ENCODE results near the gene INTS1.
A peak's percentile ranks its signal among the peaks of the same experiment; 100 is the strongest.

INTS1 gene

DNA sequence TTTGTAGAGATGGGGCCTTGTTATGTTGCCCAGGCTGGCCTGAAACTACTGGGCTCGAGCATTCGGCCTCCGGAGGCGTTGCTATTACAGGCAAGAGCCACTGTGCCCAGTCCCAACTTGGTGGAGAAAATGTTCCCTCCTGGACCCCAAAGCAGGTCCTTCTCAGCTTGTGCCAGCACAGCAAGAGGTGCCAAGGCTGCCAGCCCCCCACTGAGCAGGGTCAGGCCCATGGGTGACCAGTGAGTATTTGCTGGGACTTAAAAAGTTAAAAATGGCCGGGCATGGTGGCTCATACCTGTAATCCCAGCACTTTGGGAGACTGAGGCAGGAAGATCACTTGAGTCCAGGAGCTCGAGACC, 30.9 kb upstream of the INTS1 start:
- 76 to 77% methylated on average over 6 of the region's 6 CpGs for WGBS, 2 experiments (ENCODE audit: insufficient coverage in 2 of 2)
- H3K27ac ChIP-seq (ENCODE audit: low read depth, low read length, severe bottlenecking) = no peak overlapping the region
- H3K4me3 ChIP-seq (ENCODE audit: extremely low read depth, insufficient read depth, low read length, poor library complexity, severe bottlenecking) = no peak overlapping the region
- peaks cover 71% of the 10 kb centered on the region for H3K4me1 ChIP-seq (ENCODE audit: control insufficient read depth, insufficient read depth, low read length, poor library complexity, severe bottlenecking)
- H3K36me3 ChIP-seq (ENCODE audit: control insufficient read depth, insufficient read depth, low read length) = peaks cover 17% of the 10 kb centered on the region
- no peaks in the 10 kb centered on the region for H3K9me3 ChIP-seq (ENCODE audit: control insufficient read depth, low read length)

DNA sequence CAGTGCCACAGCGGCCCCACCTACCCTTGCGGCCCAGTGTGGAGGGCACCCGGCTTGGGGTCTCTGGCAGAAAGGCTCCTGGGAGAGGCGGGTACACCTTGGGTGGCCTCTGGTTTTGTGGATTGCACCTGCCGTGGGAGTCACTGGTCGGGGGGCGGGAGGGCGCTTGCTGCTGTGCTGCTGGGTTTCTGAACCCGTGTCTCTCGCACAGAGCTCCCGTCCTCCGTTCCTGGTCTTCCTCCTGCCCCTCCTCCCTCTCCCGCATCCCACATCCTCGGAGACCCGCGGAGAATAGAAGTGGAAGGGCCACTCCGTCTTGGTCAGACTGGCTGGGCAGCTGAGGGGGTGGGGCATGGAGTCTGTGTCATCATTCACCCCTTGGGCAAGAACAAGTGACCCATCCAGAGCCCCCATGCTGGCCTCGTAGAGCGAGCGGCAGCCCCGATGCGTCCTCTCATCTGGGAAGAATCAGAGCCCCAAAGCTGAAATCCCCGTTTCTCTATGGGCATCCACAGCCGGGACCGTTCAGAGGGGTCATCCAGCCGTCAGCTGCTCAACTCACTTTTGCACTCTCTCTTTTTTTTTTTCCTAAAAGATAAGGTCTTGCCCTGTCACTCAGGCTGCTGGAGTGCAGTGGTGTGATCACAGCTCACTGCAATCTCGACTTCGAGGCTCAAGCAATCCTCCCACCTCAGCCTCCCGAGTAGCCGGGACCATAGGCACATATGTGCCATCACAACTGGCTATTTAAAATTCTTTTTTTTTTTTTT, 30.3 kb upstream of the INTS1 start:
- WGBS, 2 experiments (ENCODE audit: insufficient coverage in 2 of 2) = 88 to 90% methylated on average over 24 to 26 of the region's 30 CpGs
- Histone ChIP-seq H3K27ac (ENCODE audit: low read depth, low read length, severe bottlenecking) (peak overlapping the region; percentile 71), H3K4me3 (ENCODE audit: extremely low read depth, insufficient read depth, low read length, poor library complexity, severe bottlenecking) (no peak overlapping the region), H3K9me3 (ENCODE audit: control insufficient read depth, low read length) (no peaks in the 10 kb centered on the region), H3K4me1 (ENCODE audit: control insufficient read depth, insufficient read depth, low read length, poor library complexity, severe bottlenecking) (peaks cover 71% of the 10 kb centered on the region), H3K36me3 (ENCODE audit: control insufficient read depth, insufficient read depth, low read length) (peaks cover 15% of the 10 kb centered on the region)

DNA sequence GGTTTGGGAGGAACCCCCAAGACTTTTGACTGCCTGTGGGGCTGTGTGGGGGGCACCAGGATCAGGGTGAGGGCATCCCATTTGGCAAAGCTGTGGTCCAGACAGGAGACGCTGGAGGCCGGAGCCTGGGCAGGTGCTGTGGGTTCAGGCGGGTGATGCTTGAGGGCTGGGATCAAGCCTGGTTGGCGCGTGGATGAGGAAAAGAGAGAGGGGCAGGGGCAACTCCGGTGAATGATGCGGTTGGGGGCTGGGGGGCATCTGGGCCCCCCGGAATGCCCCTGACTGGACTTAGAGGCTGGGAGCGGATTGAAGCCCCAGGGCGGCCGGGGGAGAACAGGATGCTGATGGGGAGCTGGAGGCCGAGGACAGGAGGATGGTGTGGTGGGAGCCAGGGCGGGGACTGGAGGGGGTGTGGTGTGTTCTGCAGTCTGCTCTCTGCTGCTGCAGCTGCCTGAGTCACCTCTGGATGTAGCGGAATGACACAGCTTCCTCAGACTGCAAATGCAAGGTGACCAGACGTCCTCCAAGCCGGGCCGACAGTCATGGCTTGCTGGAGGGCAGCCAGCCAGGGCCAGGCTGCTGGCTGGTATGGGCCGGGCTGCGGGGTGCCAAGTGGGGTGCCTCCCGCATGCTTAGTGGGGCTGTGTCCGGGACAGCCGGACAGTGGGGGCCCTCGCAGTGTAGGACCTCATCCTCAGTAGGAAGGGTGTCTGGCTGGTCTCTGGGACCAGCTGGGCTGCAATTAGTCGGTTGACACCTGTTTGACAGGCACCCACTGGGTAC, 29.5 kb upstream of the INTS1 start:
- H3K36me3 ChIP-seq (ENCODE audit: control insufficient read depth, insufficient read depth, low read length) = peaks cover 7% of the 10 kb centered on the region
- peak overlapping the region; percentile 89 for H3K27ac ChIP-seq (ENCODE audit: low read depth, low read length, severe bottlenecking)
- H3K4me1 ChIP-seq (ENCODE audit: control insufficient read depth, insufficient read depth, low read length, poor library complexity, severe bottlenecking) = peaks cover 69% of the 10 kb centered on the region
- H3K4me3 ChIP-seq (ENCODE audit: extremely low read depth, insufficient read depth, low read length, poor library complexity, severe bottlenecking) = no peak overlapping the region
- H3K9me3 ChIP-seq (ENCODE audit: control insufficient read depth, low read length) = no peaks in the 10 kb centered on the region
- 79 to 84% methylated on average over 16 to 21 of the region's 24 CpGs for WGBS, 2 experiments (ENCODE audit: insufficient coverage in 2 of 2)

DNA sequence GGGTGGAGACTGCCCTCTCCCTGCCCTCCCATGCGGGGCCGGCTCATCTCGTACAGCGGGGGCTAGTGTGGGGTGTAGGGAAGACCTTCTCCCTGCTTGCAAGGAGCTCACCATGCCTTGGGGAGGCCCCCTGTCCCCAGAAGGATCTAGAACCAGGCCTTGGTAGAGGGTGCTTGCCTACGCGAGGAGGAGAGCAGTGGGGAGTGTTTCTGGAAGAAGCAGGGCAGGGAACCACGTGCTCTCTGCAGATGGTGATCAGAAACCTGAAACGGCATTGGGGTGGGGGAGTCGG, 29.0 kb upstream of the INTS1 start:
- Histone ChIP-seq H3K4me3 (ENCODE audit: extremely low read depth, insufficient read depth, low read length, poor library complexity, severe bottlenecking) (no peak overlapping the region), H3K27ac (ENCODE audit: low read depth, low read length, severe bottlenecking) (peak overlapping the region; percentile 89)

DNA sequence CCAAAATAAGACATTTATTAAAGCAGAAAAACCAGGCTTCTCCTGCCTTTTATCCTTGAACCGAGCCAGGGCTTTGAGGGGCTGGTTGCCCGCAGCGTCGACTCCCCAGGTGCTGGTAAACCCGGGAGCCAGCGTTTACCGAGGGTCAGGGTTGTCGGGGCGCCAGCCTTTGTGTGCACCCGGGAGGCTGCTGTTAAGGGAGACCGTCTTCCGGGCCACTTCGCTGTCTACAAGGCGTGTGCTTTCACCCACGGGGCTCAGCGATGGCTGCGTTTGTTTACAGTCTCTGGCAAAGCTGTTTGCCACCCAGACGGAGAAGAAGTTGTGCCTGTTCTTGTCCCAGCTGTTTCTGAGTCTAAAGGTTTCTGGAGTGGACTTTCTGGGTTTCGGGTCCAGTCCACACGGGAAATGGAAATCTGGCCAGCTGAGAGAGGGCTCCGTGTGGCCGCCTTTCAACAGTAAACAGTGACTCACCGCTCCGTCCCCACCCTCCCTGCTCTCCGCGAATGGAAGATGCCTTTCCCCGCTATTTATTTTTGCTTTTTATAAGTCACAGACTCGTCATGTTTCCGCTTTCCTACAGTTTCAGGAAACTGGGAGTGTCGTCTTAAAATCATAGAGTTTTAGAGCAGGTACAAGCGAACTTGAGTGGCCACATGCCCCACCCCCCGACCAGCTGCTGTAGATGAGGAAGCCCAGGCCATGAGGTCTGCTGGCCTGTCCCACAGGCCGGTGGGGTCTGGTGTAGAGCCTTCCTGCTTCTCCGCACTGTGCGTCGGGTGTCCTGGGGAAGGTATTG, 28.5 kb upstream of the INTS1 start:
- Histone ChIP-seq H3K27ac (ENCODE audit: low read depth, low read length, severe bottlenecking) (peak overlapping the region; percentile 89), H3K4me1 (ENCODE audit: control insufficient read depth, insufficient read depth, low read length, poor library complexity, severe bottlenecking) (peaks cover 58% of the 10 kb centered on the region), H3K9me3 (ENCODE audit: control insufficient read depth, low read length) (no peaks in the 10 kb centered on the region), H3K36me3 (ENCODE audit: control insufficient read depth, insufficient read depth, low read length) (peaks cover 7% of the 10 kb centered on the region), H3K4me3 (ENCODE audit: extremely low read depth, insufficient read depth, low read length, poor library complexity, severe bottlenecking) (peak overlapping the region; percentile 49)
- 47% methylated on average over 31 to 35 of the region's 36 CpGs for WGBS, 2 experiments (ENCODE audit: insufficient coverage in 2 of 2)

More for the DNA sequence above, 29.0 kb upstream of the INTS1 start:
- Histone ChIP-seq H3K9me3 (ENCODE audit: control insufficient read depth, low read length) (no peaks in the 10 kb centered on the region), H3K4me1 (ENCODE audit: control insufficient read depth, insufficient read depth, low read length, poor library complexity, severe bottlenecking) (peaks cover 64% of the 10 kb centered on the region), H3K36me3 (ENCODE audit: control insufficient read depth, insufficient read depth, low read length) (peaks cover 7% of the 10 kb centered on the region)
- 67 to 80% methylated on average over 1 to 5 of the region's 9 CpGs for WGBS, 2 experiments (ENCODE audit: insufficient coverage in 2 of 2)

DNA sequence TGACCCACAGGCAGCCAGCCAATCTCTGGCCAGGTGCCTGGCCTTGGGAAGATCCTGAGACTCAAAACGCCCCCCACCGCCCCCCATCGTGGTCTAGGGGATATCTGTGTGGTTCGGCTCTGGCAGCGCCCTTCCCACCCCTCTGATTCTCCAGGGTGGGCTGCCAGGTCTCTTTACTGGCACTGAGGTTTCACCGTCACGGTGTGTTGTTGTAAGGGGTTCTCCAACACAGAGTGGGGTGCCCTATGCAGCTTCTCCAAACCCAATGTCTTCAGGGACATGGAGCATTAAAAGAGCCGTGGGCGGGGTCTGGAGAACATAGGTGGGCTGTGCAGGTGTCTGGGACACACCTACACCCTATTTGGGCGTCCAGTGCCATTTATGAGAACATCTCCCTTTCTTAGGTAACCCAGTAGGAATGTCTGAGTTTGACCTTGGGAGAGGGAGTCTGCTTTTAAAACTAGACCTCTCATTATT, 27.8 kb upstream of the INTS1 start:
- H3K4me1 ChIP-seq (ENCODE audit: control insufficient read depth, insufficient read depth, low read length, poor library complexity, severe bottlenecking) = peaks cover 55% of the 10 kb centered on the region
- 67% methylated on average over 6 of the region's 10 CpGs; no CpG with 5 or more reads in 1 of the 2 experiments for WGBS, 2 experiments (ENCODE audit: insufficient coverage in 2 of 2)
- H3K4me3 ChIP-seq (ENCODE audit: extremely low read depth, insufficient read depth, low read length, poor library complexity, severe bottlenecking) = peak overlapping the region; percentile 49
- no peaks in the 10 kb centered on the region for H3K9me3 ChIP-seq (ENCODE audit: control insufficient read depth, low read length)
- H3K36me3 ChIP-seq (ENCODE audit: control insufficient read depth, insufficient read depth, low read length) = peaks cover 7% of the 10 kb centered on the region
- H3K27ac ChIP-seq (ENCODE audit: low read depth, low read length, severe bottlenecking) = peak overlapping the region; percentile 89

DNA sequence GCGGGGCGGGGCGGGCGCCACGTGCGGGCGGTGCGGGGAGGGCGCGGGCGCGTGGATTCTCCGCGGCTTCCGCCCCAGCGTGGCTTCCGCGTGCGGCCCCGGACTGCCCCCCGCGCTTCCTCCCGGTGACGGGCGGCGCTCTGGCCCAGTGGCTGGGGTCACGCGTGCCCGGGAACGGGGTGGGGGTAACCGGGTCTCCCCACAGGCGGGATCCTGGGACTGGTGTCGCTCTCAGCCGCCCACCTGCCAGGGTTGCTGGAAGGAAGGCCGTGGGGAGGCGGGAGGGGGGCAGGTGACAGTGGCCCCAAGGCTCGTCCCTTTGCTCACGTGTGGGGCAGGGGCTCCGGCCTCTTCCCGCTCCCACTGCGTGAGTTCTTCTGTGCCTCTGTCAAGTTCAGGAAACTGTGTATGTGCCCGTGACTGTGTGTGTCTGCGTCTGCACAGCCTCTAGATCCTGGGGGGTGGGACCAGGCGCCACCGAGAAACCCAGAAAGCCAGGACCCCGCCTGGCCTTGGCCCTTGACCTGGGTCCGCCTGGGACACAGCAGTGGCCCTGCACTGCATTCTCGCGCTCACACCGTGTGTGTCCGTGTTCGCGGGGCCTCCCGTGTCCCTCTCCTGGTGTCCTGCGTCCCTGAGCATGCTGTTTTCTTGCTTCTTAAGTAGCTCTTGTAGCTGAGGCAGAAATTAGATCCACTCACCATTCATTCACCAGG, 27.2 kb upstream of the INTS1 start:
- peak overlapping the region; percentile 89 for H3K27ac ChIP-seq (ENCODE audit: low read depth, low read length, severe bottlenecking)

DNA sequence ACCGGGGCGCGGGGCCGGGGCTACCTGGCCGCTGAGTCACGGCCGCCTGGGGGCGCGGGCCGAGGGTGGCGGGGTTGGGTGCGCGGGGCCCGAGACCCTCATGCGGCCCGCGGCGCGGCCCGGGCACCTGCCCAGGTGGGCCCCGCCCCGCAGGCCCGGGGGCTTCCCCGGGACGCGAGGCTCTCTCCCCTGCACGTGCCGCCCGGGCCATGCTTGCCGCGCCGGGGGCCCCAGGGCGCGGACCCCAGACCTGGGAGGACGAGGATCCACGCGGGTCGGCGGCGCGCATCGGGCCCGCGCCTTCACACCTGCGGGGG, 26.7 kb upstream of the INTS1 start:
- H3K4me1 ChIP-seq (ENCODE audit: control insufficient read depth, insufficient read depth, low read length, poor library complexity, severe bottlenecking) = peaks cover 48% of the 10 kb centered on the region
- H3K36me3 ChIP-seq (ENCODE audit: control insufficient read depth, insufficient read depth, low read length) = peaks cover 7% of the 10 kb centered on the region
- no peak overlapping the region for H3K27ac ChIP-seq (ENCODE audit: low read depth, low read length, severe bottlenecking)
- 0% methylated on average over 8 to 44 of the region's 45 CpGs for WGBS, 2 experiments (ENCODE audit: insufficient coverage in 2 of 2)
- no peaks in the 10 kb centered on the region for H3K9me3 ChIP-seq (ENCODE audit: control insufficient read depth, low read length)
- H3K4me3 ChIP-seq (ENCODE audit: extremely low read depth, insufficient read depth, low read length, poor library complexity, severe bottlenecking) = peak overlapping the region; percentile 49

More for the DNA sequence above, 27.2 kb upstream of the INTS1 start:
- H3K4me1 ChIP-seq (ENCODE audit: control insufficient read depth, insufficient read depth, low read length, poor library complexity, severe bottlenecking) = peaks cover 53% of the 10 kb centered on the region
- peaks cover 7% of the 10 kb centered on the region for H3K36me3 ChIP-seq (ENCODE audit: control insufficient read depth, insufficient read depth, low read length)
- no peaks in the 10 kb centered on the region for H3K9me3 ChIP-seq (ENCODE audit: control insufficient read depth, low read length)
- 27 to 29% methylated on average over 45 to 54 of the region's 55 CpGs for WGBS, 2 experiments (ENCODE audit: insufficient coverage in 2 of 2)
- H3K4me3 ChIP-seq (ENCODE audit: extremely low read depth, insufficient read depth, low read length, poor library complexity, severe bottlenecking) = peak overlapping the region; percentile 49

DNA sequence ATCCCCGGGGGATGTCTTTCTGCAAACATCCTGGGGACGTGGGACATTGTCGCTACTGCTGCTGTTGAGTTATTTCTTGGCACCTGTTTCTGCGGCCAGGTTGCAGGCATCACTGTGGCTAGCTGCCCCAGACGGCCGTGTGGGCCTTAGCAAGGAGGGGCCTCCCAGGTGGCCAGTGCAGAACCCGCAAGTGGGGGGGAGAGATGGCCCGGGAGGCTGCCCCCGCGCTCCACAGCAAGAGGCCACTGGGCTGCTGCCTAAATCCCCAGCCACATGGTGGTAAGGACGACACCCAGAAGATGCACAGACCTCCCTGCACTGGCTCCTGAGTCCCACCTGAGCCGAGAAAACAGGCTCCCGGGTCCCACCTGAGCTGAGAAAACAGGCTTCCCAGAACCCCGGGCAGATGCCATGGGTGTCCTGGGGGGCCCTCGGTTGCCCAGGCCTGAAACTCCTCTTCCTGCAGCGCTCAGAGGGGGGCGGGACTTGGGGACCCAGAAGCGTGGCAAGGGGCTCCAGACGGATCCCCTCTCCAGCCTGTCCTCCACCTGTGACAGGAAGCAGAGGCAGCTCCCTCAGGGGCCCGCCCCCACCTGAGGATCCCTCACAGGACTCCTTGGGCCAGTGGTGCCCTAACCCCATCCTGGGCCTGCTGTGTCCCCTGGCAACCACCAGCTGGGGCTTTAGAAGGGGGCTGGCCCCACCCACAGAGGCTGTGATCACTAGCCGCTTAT, 25.4 kb upstream of the INTS1 start:
- Histone ChIP-seq H3K4me3 (ENCODE audit: extremely low read depth, insufficient read depth, low read length, poor library complexity, severe bottlenecking) (no peak overlapping the region), H3K27ac (ENCODE audit: low read depth, low read length, severe bottlenecking) (no peak overlapping the region), H3K36me3 (ENCODE audit: control insufficient read depth, insufficient read depth, low read length) (no peaks in the 10 kb centered on the region), H3K4me1 (ENCODE audit: control insufficient read depth, insufficient read depth, low read length, poor library complexity, severe bottlenecking) (peaks cover 35% of the 10 kb centered on the region), H3K9me3 (ENCODE audit: control insufficient read depth, low read length) (no peaks in the 10 kb centered on the region)
- 84 to 89% methylated on average over 19 to 21 of the region's 21 CpGs for WGBS, 2 experiments (ENCODE audit: insufficient coverage in 2 of 2)

All from mesodermal cell (in vitro differentiated cells).